ENCODE data around the gene TGFBI. TPM values are rescaled to one million over a fixed set of nuclear protein-coding genes. Genes with fewer than 3 reads are reported as not detected.

The TGFBI gene
- total RNA-seq, 6 donors from 2014 or later, result 51.0 to 189 (median 126) TPM

GRCh38 chr5:136109453-136110135 lies 80.8 kb downstream of the TGFBI start:
- Histone ChIP-seq H3K27ac (no peak overlapping the region), H3K9me3 (no peaks in the 10 kb centered on the region), H3K4me1 (peaks cover 0 to 2% (median 0%) of the 10 kb centered on the region in 4 donors), H3K36me3 (no peaks in the 10 kb centered on the region), H3K4me3 (no peak overlapping the region), H3K27me3 (no peaks in the 10 kb centered on the region)
- TF ChIP-seq CTCF (IDR thresholded peaks at IDR 0.05) (no peak), POLR2AphosphoS5 (IDR thresholded peaks at IDR 0.05) (no peak), POLR2A (IDR thresholded peaks at IDR 0.05) (no peak), EP300 (IDR thresholded peaks at IDR 0.05) (no peak)
- 93 to 95% methylated on average over 5 of the region's 5 CpGs for WGBS, 2 donors
- no peak for DNase-seq
- ATAC-seq (ENCODE audit: low FRiP score in 2 of 2), result no peak

Small RNAs within 50 kb of the gene (small RNA-seq; reads per million reads assigned to genes)
- gene VTRNA2-1, result 0 to 0.44 (median 0.16) reads per million in 4 donors

Other genes starting within 250 kb of the TGFBI start
- gene SLC25A48, start 194.3 kb upstream of the TGFBI start, total RNA-seq, result not detected
- gene IL9, start 133.1 kb upstream of the TGFBI start, total RNA-seq, result not detected
- gene LECT2, start 74.0 kb upstream of the TGFBI start, total RNA-seq, result not detected
- 10 to 100 TPM; 14.6 to 54.3 (median 45.1) TPM for gene SMAD5, start 103.9 kb downstream of the TGFBI start, total RNA-seq
- gene SMIM32, start 164.2 kb downstream of the TGFBI start, total RNA-seq, result not detected

Data from upper lobe of left lung (tissue), 6 donors.